K562 (cell line): ENCODE results near the gene SLC5A5. TPM values are rescaled to one million over a fixed set of nuclear protein-coding genes. Genes with fewer than 3 reads are reported as not detected.

Experiments
- E2F5 ChIP-seq: sonication (generic); formaldehyde crosslinking; IDR thresholded peaks from 2 replicates; pipeline ENCODE4 v1.8.0; 2022; ENCODE audit warnings: mild to moderate bottlenecking, missing genetic modification reagents
- JUND ChIP-seq, 2 experiments: IDR thresholded peaks; 2 replicates in 1 of 2; 3 replicates in 1 of 2; pipeline ENCODE4 v1.6.1; 2011; ENCODE audit warnings: borderline replicate concordance in 2 of 2, low read depth in 2 of 2, low read length in 2 of 2, improper control_type of control experiment in 1 of 2, missing biosample characterization in 1 of 2, missing genetic modification characterization in 1 of 2, missing genetic modification reagents in 1 of 2
- MCM2 ChIP-seq: fragments of 450-650 bp; IDR thresholded peaks from 2 replicates; pipeline ENCODE4 v1.6.1; 2017; ENCODE audit warnings: low read depth, mild to moderate bottlenecking
- MCM5 ChIP-seq: fragments of 450-650 bp; IDR thresholded peaks from 2 replicates; pipeline ENCODE4 v1.6.1; 2016; ENCODE audit warnings: low read depth
- NFYB ChIP-seq: IDR thresholded peaks from 2 replicates; pipeline ENCODE4 v1.6.1; 2011; ENCODE audit warnings: mild to moderate bottlenecking, moderate library complexity; ENCODE audit not compliant: insufficient read length; ENCODE audit errors: extremely low read depth
- RBM15 ChIP-seq: fragments of 200-400 bp; formaldehyde crosslinking; IDR thresholded peaks from 2 replicates; pipeline ENCODE4 v1.6.1; 2018; ENCODE audit warnings: mild to moderate bottlenecking, low read length, moderate library complexity; ENCODE audit not compliant: insufficient read depth
- SRSF1 ChIP-seq: fragments of 200-400 bp; formaldehyde crosslinking; IDR thresholded peaks from 2 replicates; pipeline ENCODE4 v1.6.1; 2017; ENCODE audit warnings: mild to moderate bottlenecking, low read depth, low read length, moderate library complexity
- SRSF9 ChIP-seq: fragments of 200-400 bp; formaldehyde crosslinking; IDR thresholded peaks from 2 replicates; pipeline ENCODE4 v1.6.1; 2017; ENCODE audit warnings: low read depth, low read length, borderline replicate concordance
- ZBTB17 ChIP-seq: fragments of 450-650 bp; formaldehyde crosslinking; IDR thresholded peaks from 2 replicates; pipeline ENCODE4 v1.4.0; 2020; ENCODE audit warnings: mild to moderate bottlenecking
- ZBTB5 ChIP-seq: fragments of 450-650 bp; IDR thresholded peaks from 2 replicates; pipeline ENCODE4 v1.6.1; 2017; ENCODE audit warnings: antibody characterized with exemption
- ZC3H11A ChIP-seq: IDR thresholded peaks from 2 replicates; pipeline ENCODE4 v1.6.1; 2012; ENCODE audit warnings: low read depth, low read length, improper control_type of control experiment
- ZC3H4 ChIP-seq: sonication (generic); formaldehyde crosslinking; IDR thresholded peaks from 2 replicates; pipeline ENCODE4 v1.9.0; 2021; ENCODE audit warnings: missing genetic modification reagents, borderline replicate concordance
- ZFP1 ChIP-seq: fragments of 450-650 bp; formaldehyde crosslinking; IDR thresholded peaks from 2 replicates; pipeline ENCODE4 v1.4.0; 2020; ENCODE audit warnings: mild to moderate bottlenecking, mixed read lengths
- ZFP36 ChIP-seq: fragments of 150-350 bp; IDR thresholded peaks from 2 replicates; pipeline ENCODE4 v1.6.1; 2018; ENCODE audit warnings: low read length, low read depth; ENCODE audit not compliant: partially characterized antibody
- ZNF175 ChIP-seq: fragments of 200-800 bp; sonication (Bioruptor generic); IDR thresholded peaks from 2 replicates; pipeline ENCODE4 v1.6.1; 2016; ENCODE audit warnings: low read depth, mild to moderate bottlenecking, missing genetic modification characterization, missing compliant biosample characterization
- ZNF407 ChIP-seq: fragments of 450-650 bp; IDR thresholded peaks from 2 replicates; pipeline ENCODE4 v1.6.1; 2016; ENCODE audit warnings: low read depth
- ZNF41 ChIP-seq: fragments of 250-450 bp; sonication (Bioruptor Pico); conservative IDR thresholded peaks from 2 replicates; pipeline ENCODE4 v1.4.0; 2020; ENCODE audit warnings: mild to moderate bottlenecking
- polyA plus RNA-seq, 8 experiments: library from polyadenylated mRNA; depleted of rRNA in 4 of 8; stranded (reverse) in 5 of 8; unstranded in 3 of 8; fragments of >200 nt; fragmentation: Nextera tagmentation in 2 of 8; fragmentation: Illumina TruSeq in 1 of 8; extraction: Ambion mirVana in 2 of 8; extraction: Trizol in 1 of 8; gene quantifications; 2 replicates each; pipeline versions ENCODE4 v1.2.1 to v1.2.3, GENCODE V29; 2011 to 2014; ENCODE audit warnings: inconsistent platforms in 1 of 8, missing spikeins in 1 of 8
- total RNA-seq, 7 experiments: library from RNA; depleted of rRNA in 6 of 7; stranded (reverse); fragments of >200 nt in 6 of 7; fragmentation: Illumina TruSeq in 2 of 7; extraction: Trizol in 2 of 7; gene quantifications; 2 replicates each; pipeline versions ENCODE4 v1.2.1 to v1.2.3, GENCODE V29; 2011 to 2021; ENCODE audit warnings: low replicate concordance in 1 of 7

Gene SLC5A5
- total and polyA plus RNA-seq, 9 of the 15 experiments (the other 6 are each of a cell fraction or from before 2014, with no cell fraction given) = 0.10 to 0.73 (median 0.23) TPM

- TF ChIP-seq ZNF407 = no peak
- TF ChIP-seq SRSF1 = no peak
- TF ChIP-seq ZFP1 (CRISPR knock-in tag) = no peak
- no peak for TF ChIP-seq ZFP36
- TF ChIP-seq ZC3H4 (CRISPR knock-in tag) = no peak
- no peak for TF ChIP-seq SRSF9
- TF ChIP-seq E2F5 = no peak
- TF ChIP-seq MCM5 = no peak
- no peak for TF ChIP-seq ZC3H11A
- no peak for TF ChIP-seq ZNF175 (CRISPR knock-in tag)
- no peak for TF ChIP-seq RBM15
- no peak for TF ChIP-seq JUND (IDR thresholded peaks at IDR 0.05; ENCODE audit: borderline replicate concordance, low read depth, low read length)
- no peak; the same call in 2 of the 3 replicates for TF ChIP-seq JUND (tag; IDR thresholded peaks at IDR 0.05; ENCODE audit: borderline replicate concordance, low read depth, low read length)
- no peak for TF ChIP-seq ZNF41
- TF ChIP-seq MCM2 = no peak
- no peak for TF ChIP-seq NFYB
- TF ChIP-seq ZBTB5 = no peak
- TF ChIP-seq ZBTB17 (CRISPR knock-in tag) = peak; percentile 59; the same call in 1 of the 2 replicates
Observed at GRCh38 chr19:17942582-17943273, 71.0 kb downstream of the SLC5A5 start (continued).
